Tibial artery (tissue), 4 donors: ENCODE data around the gene SEPTIN3.

ENCODE experiments used
- DNase-seq, 2 donors: peaks; one replicate each; pipeline ENCODE4 v3.0.0-alpha.2; 2019
- H3K27ac ChIP-seq, 2 donors: fragments of 200-600 bp; sonication (generic) in 1 of 2; 1 replicate in 1 of 2; 2 replicates in 1 of 2; pipeline ENCODE4 v1.5.1; 2018 to 2019; ENCODE audit warnings: mild to moderate bottlenecking in 1 of 2
- H3K27me3 ChIP-seq, 2 donors: fragments of 200-600 bp; sonication (generic) in 1 of 2; one replicate each; pipeline versions ENCODE4 v1.5.1 to v1.6.0; 2016 to 2019
- H3K36me3 ChIP-seq, 3 donors: fragments of 200-600 bp; sonication (generic) in 2 of 3; one replicate each; pipeline ENCODE4 v1.5.1; 2016 to 2019; ENCODE audit warnings: mild to moderate bottlenecking in 2 of 3
- H3K4me1 ChIP-seq, 4 donors: fragments of 200-600 bp; sonication (generic) in 2 of 4; 1 replicate in 3 of 4; 2 replicates in 1 of 4; pipeline ENCODE4 v1.5.1; 2016 to 2019
- H3K4me3 ChIP-seq, 2 donors: fragments of 200-600 bp; sonication (generic) in 1 of 2; 1 replicate in 1 of 2; 2 replicates in 1 of 2; pipeline ENCODE4 v1.5.1; 2018 to 2019; ENCODE audit warnings: mild to moderate bottlenecking in 2 of 2
- H3K9me3 ChIP-seq, 3 donors: fragments of 200-600 bp; sonication (generic) in 1 of 3; one replicate each; pipeline ENCODE4 v1.5.1; 2016 to 2019
- CTCF ChIP-seq, 2 experiments: fragments of 200-600 bp in 1 of 2; fragments of 450-650 bp in 1 of 2; IDR thresholded peaks; one replicate each; pipeline ENCODE4 v1.5.1; 2017 to 2019; ENCODE audit warnings: antibody characterized with exemption in 2 of 2, mild to moderate bottlenecking in 1 of 2, moderate library complexity in 1 of 2
- intact Hi-C: fragments of 100-400 bp; cut with DNase I; formaldehyde crosslinking; loops from one replicate; pipeline ENCODE4 v1.15.0; 2023; ENCODE audit warnings: low total_unique reads

SEPTIN3 gene

DNA sequence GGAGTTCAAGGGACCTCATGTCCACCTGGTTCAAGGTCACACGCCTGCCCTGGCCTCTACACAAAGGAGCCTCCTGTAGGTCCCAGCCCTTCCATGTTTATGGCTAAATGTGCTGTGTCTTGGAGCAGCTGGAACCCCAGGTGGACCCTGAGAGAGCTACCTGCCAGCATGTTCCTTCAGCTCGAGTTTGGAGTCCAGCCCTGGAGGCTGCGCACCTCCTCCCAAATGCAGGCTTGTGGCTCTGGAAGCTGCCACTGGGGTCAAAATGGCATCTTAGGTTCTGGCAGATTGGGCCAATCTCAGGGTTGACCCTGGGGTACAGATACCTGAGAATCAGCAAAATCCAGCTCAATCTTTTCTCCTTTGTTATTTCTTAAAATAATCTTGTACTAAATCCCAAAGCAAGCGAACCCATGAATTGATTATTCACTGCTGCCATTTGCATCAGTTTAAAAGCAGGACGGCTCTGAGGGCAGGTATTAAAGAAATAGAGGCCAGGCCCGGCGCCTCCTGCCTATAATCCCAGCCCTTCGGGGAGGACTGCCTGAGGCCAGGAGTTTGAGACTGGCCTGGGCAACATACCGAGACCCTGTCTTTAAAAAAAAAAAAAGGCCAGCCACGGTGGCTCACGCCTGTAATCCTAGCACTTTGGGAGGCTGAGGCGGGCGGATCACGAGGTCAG is 45.5 kb upstream of the SEPTIN3 start:
- no peak overlapping the region for H3K27ac ChIP-seq
- H3K27me3 ChIP-seq = peaks cover 0 to 70% of the 10 kb centered on the region in 2 donors
- H3K4me3 ChIP-seq = no peak overlapping the region
- H3K9me3 ChIP-seq = no peaks in the 10 kb centered on the region
- intact Hi-C loops = no loop called here
- no peak for DNase-seq
- H3K36me3 ChIP-seq = no peaks in the 10 kb centered on the region
- peaks cover 0 to 25% (median 24%) of the 10 kb centered on the region in 4 donors for H3K4me1 ChIP-seq
- no peak for TF ChIP-seq CTCF (IDR thresholded peaks at IDR 0.05)

DNA sequence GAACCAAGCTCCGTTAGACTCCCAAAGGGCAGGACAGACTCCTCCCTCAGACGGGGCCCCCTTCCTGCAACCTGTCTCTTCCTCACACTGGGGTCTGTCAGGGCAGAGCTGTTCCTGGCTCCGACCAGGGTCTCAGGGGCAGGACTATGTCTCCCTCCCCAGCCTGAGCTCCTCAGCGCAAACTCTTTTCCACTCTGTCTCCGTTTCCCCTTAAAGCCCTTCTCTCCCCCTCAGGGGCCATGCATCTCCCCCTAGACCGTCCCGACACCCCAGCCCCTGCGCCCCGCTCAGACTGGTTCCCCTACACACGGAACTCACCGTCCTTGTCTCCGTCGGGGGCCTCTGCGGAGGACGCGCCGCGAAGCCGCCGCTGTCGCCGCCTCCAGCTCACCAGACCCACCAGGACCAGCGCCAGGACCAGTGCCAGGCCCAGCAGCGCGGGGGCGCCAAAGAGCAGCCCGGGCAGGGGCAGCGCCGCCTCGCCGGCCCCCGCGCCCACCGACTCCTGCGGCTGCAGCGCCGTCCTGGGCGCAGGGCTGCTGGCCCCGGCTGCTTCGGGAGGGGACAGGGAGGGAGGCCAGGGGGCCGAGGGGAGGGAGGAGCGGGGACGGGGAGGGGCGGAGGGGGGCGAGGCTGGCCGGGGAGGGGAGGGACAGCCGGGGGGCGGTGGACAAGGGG is 43.3 kb upstream of the SEPTIN3 start:
- no peak overlapping the region for H3K27ac ChIP-seq
- DNase-seq = no peak
- H3K36me3 ChIP-seq = no peaks in the 10 kb centered on the region
- peak overlapping the region; percentile 17 to 36 for H3K4me3 ChIP-seq
- H3K9me3 ChIP-seq = no peaks in the 10 kb centered on the region
- intact Hi-C loops = no loop called here
- H3K27me3 ChIP-seq = peaks cover 0 to 48% of the 10 kb centered on the region in 2 donors
- H3K4me1 ChIP-seq = peaks cover 0 to 11% (median 10%) of the 10 kb centered on the region in 4 donors
- TF ChIP-seq CTCF (IDR thresholded peaks at IDR 0.05) = peak in 1 of 2 experiments; percentile 28

DNA sequence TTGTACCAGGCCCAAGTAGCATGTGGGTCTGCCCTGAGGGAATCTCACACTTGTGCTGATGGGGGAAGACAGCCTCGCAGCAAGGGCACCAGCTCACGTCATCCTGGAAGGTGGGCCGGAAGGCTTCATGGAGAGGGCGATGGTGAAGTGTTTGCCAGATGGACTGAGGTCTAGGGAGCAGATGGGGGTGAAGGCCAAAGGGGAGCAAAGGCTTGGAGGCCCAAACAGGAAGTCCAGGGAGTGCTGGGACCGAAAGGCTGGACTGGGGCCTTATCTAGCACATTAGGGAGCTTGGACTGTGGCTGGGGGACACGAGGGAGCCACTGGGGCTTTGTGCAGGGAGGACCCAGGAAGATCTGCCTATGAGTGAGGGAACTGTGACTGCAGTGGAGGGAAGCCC is 41.4 kb upstream of the SEPTIN3 start:
- no peak for TF ChIP-seq CTCF (IDR thresholded peaks at IDR 0.05)
- Histone ChIP-seq H3K27ac (no peak overlapping the region), H3K9me3 (no peaks in the 10 kb centered on the region), H3K36me3 (no peaks in the 10 kb centered on the region), H3K27me3 (peaks cover 0 to 47% of the 10 kb centered on the region in 2 donors), H3K4me1 (peaks cover 0 to 11% (median 10%) of the 10 kb centered on the region in 4 donors), H3K4me3 (no peak overlapping the region)
- DNase-seq = no peak
- intact Hi-C loops = no loop called here

DNA sequence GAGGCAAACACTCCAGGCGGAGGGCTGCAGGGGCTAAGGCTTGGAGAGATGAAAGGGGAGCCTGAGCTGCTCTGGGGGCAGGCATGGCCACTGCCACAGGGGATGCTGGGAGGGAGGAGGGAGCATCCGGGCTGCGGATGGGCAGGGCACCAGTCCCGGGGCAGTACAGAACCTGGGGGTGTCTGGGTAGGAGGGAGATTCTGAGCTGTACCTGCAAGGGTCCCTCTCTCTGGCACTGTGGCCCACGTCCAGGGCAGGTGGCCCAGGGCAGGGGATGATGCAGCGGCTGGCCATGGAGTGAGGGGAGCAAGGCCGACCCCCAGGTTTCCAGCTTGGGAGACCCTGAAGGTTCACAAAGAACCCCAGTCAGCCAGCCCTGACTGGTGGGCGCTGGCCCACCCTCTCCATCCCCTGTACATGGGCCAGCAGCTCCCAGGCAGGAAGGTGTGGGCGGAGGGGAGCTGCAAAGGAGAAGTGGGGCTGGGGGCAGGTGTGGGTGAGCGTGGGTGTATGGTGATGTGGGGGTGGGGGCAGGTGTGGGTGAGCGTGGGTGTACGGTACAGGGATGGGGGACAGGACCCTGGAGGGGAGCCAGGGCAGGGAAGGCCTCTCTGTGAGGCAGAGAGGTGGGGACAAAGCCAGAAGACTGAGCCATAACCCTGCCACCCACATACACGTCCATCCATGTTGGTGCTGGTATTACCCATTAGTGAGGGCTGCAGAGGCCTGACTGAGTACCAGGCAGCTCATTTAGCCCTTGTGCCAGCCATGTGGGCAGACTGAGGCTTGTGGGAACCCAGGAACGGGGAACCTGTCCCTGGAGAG is 40.4 kb upstream of the SEPTIN3 start:
- H3K27me3 ChIP-seq = peaks cover 0 to 37% of the 10 kb centered on the region in 2 donors
- TF ChIP-seq CTCF (IDR thresholded peaks at IDR 0.05) = no peak
- no peak for DNase-seq
- H3K9me3 ChIP-seq = no peaks in the 10 kb centered on the region
- H3K4me1 ChIP-seq = peaks cover 0 to 11% (median 10%) of the 10 kb centered on the region in 4 donors
- H3K27ac ChIP-seq = no peak overlapping the region
- intact Hi-C loops = no loop called here
- H3K4me3 ChIP-seq = no peak overlapping the region
- no peaks in the 10 kb centered on the region for H3K36me3 ChIP-seq

DNA sequence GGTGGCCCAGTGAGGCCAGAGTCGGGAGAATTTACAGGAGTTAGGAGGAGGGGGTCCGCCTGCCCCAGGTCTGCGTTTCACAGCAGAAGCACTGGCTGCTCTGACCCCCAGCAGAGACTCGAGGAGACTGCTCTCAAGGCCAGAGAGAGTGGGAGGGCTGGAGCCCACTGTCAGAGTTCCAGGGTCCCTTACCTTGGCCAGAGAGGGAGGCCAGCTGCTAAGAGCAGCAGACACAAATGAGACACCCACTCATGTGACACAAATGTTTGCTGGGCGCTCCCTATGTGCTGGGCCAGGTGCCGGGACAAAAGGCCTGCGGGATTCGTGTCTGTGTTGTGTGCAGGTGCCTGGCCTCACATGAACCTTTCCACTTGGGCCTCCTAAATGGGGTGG is 39.8 kb upstream of the SEPTIN3 start:
- DNase-seq = no peak
- TF ChIP-seq CTCF (IDR thresholded peaks at IDR 0.05) = no peak
- H3K27ac ChIP-seq = no peak overlapping the region

More for the DNA sequence above, 39.8 kb upstream of the SEPTIN3 start:
- no peaks in the 10 kb centered on the region for H3K9me3 ChIP-seq
- H3K36me3 ChIP-seq = no peaks in the 10 kb centered on the region
- H3K4me1 ChIP-seq = peaks cover 0 to 11% (median 10%) of the 10 kb centered on the region in 4 donors
- peaks cover 0 to 34% of the 10 kb centered on the region in 2 donors for H3K27me3 ChIP-seq
- intact Hi-C loops = no loop called here
- no peak overlapping the region for H3K4me3 ChIP-seq
